ENCODE results near the gene TSN. TPM values are rescaled to one million over a fixed set of nuclear protein-coding genes. Genes with fewer than 3 reads are reported as not detected.

The TSN gene
- total RNA-seq, 1 experiment from 2014 or later, result 87.3 TPM

DNA sequence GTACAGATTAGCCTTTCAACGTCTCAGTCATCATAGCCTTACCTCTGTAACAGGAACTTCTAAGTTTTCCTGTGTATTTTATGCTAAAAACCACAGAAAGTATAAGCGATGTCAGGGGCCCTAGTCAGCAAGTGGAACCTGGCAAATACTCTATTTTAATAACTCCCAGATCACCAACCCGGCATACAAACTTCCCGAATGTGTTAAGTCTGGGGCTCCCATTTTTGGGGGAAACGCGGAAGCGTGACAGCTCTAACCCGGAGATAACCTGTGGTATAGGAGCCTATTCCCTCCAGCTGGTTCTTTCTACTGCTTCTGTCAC is 19.4 kb upstream of the TSN start:
- CTCF ChIA-PET, result interaction anchor here (0.9 to 3.3 kb wide), 6 partner anchors 12 to 334 kb away, joined by 3 to 10 read pairs (median 6); no protein-coding TSS in a partner anchor
- TF ChIP-seq ZNF416 (CRISPR knock-in tag; IDR thresholded peaks at IDR 0.05), result no peak
- TF ChIP-seq, protein P1, sequence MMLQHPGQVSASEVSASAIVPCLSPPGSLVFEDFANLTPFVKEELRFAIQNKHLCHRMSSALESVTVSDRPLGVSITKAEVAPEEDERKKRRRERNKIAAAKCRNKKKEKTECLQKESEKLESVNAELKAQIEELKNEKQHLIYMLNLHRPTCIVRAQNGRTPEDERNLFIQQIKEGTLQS (CRISPR knock-in tag; conservative IDR thresholded peaks at IDR 0.05), result no peak
- TF ChIP-seq ELF4 (CRISPR knock-in tag; IDR thresholded peaks at IDR 0.05; ENCODE audit: low read depth), result no peak
- peak overlapping the region; percentile 98 for H3K4me3 Mint-ChIP-seq
- POLR2A ChIA-PET, result interaction anchor here (0.6 to 1.4 kb wide), 6 partner anchors 19 to 614 kb away, joined by 3 to 5 read pairs (median 4); partner anchors contain the start of gene TSN
- H3K36me3 Mint-ChIP-seq, result peaks cover 34% of the 10 kb centered on the region
- no peak for ATAC-seq
- DNase-seq (ENCODE audit: low spot score), result no peak
- no peaks in the 10 kb centered on the region; the same call in 1 of the 2 replicates for H3K27me3 Mint-ChIP-seq (ENCODE audit: low read depth)
- H3K9me3 Mint-ChIP-seq, result no peaks in the 10 kb centered on the region
- H3K27ac Mint-ChIP-seq, result peak overlapping the region; percentile 90
- H3K4me1 Mint-ChIP-seq, result peaks cover 10% of the 10 kb centered on the region

DNA sequence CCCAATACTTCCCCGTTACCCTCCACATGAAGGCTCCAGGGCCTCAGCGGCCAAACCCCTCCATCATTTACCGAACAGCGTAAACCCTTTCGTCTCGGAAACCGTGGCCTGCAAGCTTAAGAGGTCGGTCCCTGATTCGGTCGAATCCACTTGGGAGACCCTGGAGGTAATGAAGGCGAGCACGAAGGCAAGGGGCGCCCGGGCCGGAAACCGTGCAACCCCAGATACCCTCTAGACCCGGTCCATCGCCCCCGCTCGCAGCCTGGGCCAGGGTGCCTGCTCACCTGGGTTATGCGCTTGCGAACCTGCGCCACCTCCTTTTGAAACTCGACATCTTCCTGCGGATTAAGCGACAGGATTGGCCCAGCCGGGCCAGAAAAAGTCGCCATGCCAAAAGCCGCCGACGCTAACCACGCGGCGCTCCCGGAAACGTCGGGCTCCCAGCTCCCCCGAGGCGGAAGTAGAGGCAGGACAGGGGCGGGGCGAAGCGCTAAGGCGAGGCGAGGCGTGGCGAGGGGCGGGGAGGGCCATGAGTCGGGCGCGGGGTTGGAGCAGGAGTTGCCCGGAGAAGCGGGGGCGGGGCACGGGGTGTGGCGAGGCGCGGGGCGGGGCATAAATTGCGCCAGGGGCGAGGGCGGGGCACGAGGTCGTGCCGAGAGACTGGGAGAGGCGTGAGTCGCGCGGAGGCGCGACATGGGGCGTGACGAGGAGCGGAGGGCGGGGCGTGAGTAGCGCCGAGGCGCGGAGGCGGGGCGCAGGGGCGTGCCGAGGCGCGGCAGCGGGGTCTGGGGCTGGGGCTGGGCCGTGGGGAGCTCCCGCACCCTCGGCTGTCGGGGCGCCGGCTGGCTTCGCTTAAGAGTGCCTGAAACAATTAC is 18.8 kb upstream of the TSN start, which contains the start of gene NIFK:
TSS of gene NIFK (minus strand) at position 414 of the 875 bp plus-strand sequence. CDS start at position 389, 25 bp downstream.
- ATAC-seq (peak; percentile 92), DNase-seq (ENCODE audit: low spot score) (peak; percentile 100)
- Mint-ChIP-seq H3K9me3 (no peaks in the 10 kb centered on the region), H3K4me1 (peaks cover 10% of the 10 kb centered on the region), H3K36me3 (peaks cover 28% of the 10 kb centered on the region), H3K27me3 (ENCODE audit: low read depth) (no peaks in the 10 kb centered on the region; the same call in 1 of the 2 replicates), H3K4me3 (peak within 1 kb of the TSS; percentile 98), H3K27ac (peak within 1 kb of the TSS; percentile 90)
- POLR2A ChIA-PET, result interaction anchor here (0.6 to 1.4 kb wide), 9 partner anchors 18 to 614 kb away, joined by 3 to 5 read pairs (median 3); partner anchors contain the start of genes RNU4ATAC and TSN
- CTCF ChIA-PET, result interaction anchor here (0.7 to 3.3 kb wide), 10 partner anchors 11 to 641 kb away, joined by 3 to 10 read pairs (median 4); partner anchors contain the start of gene RNU4ATAC
- TF ChIP-seq NFE2L1 (CRISPR knock-in tag; IDR thresholded peaks at IDR 0.05), result 0 out of 2 replicates have a peak, but pooled peaks have one; percentile 16
- TF ChIP-seq SP1 (CRISPR knock-in tag; conservative IDR thresholded peaks at IDR 0.05), result peak; percentile 92
- TF ChIP-seq, protein P2, sequence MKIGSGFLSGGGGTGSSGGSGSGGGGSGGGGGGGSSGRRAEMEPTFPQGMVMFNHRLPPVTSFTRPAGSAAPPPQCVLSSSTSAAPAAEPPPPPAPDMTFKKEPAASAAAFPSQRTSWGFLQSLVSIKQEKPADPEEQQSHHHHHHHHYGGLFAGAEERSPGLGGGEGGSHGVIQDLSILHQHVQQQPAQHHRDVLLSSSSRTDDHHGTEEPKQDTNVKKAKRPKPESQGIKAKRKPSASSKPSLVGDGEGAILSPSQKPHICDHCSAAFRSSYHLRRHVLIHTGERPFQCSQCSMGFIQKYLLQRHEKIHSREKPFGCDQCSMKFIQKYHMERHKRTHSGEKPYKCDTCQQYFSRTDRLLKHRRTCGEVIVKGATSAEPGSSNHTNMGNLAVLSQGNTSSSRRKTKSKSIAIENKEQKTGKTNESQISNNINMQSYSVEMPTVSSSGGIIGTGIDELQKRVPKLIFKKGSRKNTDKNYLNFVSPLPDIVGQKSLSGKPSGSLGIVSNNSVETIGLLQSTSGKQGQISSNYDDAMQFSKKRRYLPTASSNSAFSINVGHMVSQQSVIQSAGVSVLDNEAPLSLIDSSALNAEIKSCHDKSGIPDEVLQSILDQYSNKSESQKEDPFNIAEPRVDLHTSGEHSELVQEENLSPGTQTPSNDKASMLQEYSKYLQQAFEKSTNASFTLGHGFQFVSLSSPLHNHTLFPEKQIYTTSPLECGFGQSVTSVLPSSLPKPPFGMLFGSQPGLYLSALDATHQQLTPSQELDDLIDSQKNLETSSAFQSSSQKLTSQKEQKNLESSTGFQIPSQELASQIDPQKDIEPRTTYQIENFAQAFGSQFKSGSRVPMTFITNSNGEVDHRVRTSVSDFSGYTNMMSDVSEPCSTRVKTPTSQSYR (CRISPR knock-in tag; IDR thresholded peaks at IDR 0.05), result no peak
- TF ChIP-seq, protein P3, sequence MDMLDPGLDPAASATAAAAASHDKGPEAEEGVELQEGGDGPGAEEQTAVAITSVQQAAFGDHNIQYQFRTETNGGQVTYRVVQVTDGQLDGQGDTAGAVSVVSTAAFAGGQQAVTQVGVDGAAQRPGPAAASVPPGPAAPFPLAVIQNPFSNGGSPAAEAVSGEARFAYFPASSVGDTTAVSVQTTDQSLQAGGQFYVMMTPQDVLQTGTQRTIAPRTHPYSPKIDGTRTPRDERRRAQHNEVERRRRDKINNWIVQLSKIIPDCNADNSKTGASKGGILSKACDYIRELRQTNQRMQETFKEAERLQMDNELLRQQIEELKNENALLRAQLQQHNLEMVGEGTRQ (CRISPR knock-in tag; IDR thresholded peaks at IDR 0.05), result peak; percentile 62
- TF ChIP-seq ELF4 (CRISPR knock-in tag; IDR thresholded peaks at IDR 0.05; ENCODE audit: low read depth), result no peak
- TF ChIP-seq, protein P4, sequence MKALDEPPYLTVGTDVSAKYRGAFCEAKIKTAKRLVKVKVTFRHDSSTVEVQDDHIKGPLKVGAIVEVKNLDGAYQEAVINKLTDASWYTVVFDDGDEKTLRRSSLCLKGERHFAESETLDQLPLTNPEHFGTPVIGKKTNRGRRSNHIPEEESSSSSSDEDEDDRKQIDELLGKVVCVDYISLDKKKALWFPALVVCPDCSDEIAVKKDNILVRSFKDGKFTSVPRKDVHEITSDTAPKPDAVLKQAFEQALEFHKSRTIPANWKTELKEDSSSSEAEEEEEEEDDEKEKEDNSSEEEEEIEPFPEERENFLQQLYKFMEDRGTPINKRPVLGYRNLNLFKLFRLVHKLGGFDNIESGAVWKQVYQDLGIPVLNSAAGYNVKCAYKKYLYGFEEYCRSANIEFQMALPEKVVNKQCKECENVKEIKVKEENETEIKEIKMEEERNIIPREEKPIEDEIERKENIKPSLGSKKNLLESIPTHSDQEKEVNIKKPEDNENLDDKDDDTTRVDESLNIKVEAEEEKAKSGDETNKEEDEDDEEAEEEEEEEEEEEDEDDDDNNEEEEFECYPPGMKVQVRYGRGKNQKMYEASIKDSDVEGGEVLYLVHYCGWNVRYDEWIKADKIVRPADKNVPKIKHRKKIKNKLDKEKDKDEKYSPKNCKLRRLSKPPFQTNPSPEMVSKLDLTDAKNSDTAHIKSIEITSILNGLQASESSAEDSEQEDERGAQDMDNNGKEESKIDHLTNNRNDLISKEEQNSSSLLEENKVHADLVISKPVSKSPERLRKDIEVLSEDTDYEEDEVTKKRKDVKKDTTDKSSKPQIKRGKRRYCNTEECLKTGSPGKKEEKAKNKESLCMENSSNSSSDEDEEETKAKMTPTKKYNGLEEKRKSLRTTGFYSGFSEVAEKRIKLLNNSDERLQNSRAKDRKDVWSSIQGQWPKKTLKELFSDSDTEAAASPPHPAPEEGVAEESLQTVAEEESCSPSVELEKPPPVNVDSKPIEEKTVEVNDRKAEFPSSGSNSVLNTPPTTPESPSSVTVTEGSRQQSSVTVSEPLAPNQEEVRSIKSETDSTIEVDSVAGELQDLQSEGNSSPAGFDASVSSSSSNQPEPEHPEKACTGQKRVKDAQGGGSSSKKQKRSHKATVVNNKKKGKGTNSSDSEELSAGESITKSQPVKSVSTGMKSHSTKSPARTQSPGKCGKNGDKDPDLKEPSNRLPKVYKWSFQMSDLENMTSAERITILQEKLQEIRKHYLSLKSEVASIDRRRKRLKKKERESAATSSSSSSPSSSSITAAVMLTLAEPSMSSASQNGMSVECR (CRISPR knock-in tag; IDR thresholded peaks at IDR 0.05; ENCODE audit: borderline replicate concordance), result peak; percentile 45; the same call in 1 of the 2 replicates
- TF ChIP-seq NR1H2 (CRISPR knock-in tag; IDR thresholded peaks at IDR 0.05), result no peak
- TF ChIP-seq GTF2I (CRISPR knock-in tag; conservative IDR thresholded peaks at IDR 0.05), result no peak
- TF ChIP-seq, protein P5, sequence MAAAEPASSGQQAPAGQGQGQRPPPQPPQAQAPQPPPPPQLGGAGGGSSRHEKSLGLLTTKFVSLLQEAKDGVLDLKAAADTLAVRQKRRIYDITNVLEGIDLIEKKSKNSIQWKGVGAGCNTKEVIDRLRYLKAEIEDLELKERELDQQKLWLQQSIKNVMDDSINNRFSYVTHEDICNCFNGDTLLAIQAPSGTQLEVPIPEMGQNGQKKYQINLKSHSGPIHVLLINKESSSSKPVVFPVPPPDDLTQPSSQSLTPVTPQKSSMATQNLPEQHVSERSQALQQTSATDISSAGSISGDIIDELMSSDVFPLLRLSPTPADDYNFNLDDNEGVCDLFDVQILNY (CRISPR knock-in tag; IDR thresholded peaks at IDR 0.05), result 0 out of 2 replicates have a peak, but pooled peaks have one; percentile 34
- peak; percentile 54; the same call in 1 of the 2 replicates for TF ChIP-seq FOXK1 (CRISPR knock-in tag; IDR thresholded peaks at IDR 0.05)
- TF ChIP-seq, protein P6, sequence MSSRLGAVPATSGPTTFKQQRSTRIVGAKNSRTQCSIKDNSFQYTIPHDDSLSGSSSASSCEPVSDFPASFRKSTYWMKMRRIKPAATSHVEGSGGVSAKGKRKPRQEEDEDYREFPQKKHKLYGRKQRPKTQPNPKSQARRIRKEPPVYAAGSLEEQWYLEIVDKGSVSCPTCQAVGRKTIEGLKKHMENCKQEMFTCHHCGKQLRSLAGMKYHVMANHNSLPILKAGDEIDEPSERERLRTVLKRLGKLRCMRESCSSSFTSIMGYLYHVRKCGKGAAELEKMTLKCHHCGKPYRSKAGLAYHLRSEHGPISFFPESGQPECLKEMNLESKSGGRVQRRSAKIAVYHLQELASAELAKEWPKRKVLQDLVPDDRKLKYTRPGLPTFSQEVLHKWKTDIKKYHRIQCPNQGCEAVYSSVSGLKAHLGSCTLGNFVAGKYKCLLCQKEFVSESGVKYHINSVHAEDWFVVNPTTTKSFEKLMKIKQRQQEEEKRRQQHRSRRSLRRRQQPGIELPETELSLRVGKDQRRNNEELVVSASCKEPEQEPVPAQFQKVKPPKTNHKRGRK (CRISPR knock-in tag; IDR thresholded peaks at IDR 0.05; ENCODE audit: borderline replicate concordance), result no peak
- peak; percentile 59; the same call in 1 of the 2 replicates for TF ChIP-seq ZNF121 (CRISPR knock-in tag; IDR thresholded peaks at IDR 0.05)
- TF ChIP-seq, protein P7, sequence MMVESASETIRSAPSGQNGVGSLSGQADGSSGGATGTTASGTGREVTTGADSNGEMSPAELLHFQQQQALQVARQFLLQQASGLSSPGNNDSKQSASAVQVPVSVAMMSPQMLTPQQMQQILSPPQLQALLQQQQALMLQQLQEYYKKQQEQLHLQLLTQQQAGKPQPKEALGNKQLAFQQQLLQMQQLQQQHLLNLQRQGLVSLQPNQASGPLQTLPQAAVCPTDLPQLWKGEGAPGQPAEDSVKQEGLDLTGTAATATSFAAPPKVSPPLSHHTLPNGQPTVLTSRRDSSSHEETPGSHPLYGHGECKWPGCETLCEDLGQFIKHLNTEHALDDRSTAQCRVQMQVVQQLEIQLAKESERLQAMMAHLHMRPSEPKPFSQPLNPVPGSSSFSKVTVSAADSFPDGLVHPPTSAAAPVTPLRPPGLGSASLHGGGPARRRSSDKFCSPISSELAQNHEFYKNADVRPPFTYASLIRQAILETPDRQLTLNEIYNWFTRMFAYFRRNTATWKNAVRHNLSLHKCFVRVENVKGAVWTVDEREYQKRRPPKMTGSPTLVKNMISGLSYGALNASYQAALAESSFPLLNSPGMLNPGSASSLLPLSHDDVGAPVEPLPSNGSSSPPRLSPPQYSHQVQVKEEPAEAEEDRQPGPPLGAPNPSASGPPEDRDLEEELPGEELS (CRISPR knock-in tag; IDR thresholded peaks at IDR 0.05), result peak; percentile 50; the same call in 1 of the 2 replicates
- no peak for TF ChIP-seq TCF7 (CRISPR knock-in tag; IDR thresholded peaks at IDR 0.05; ENCODE audit: low read depth)
- TF ChIP-seq, protein P8, sequence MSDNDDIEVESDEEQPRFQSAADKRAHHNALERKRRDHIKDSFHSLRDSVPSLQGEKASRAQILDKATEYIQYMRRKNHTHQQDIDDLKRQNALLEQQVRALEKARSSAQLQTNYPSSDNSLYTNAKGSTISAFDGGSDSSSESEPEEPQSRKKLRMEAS (CRISPR knock-in tag; IDR thresholded peaks at IDR 0.05), result peak; percentile 92

All from WTC11 (cell line).